GM13977 (cell line): Measurements from ENCODE around the gene ELL.

ENCODE experiments used
- DNase-seq: peaks from one replicate; pipeline ENCODE4 v3.0.0; 2012; ENCODE audit warnings: low spot score
- CTCF ChIP-seq: IDR thresholded peaks from 2 replicates; pipeline ENCODE4 v1.5.1; 2012; ENCODE audit warnings: mild to moderate bottlenecking, control low read depth; ENCODE audit not compliant: insufficient read depth; ENCODE audit errors: extremely low read depth, missing control alignments
- in situ Hi-C: fragments of 300-500 bp; cut with MboI; formaldehyde crosslinking; loops from one replicate; pipeline ENCODE4 v1.12.0; 2022; ENCODE audit warnings: low sequenced_read_pairs, low pct_unique_long_range_greater_than_20kb, mixed read lengths, inconsistent platforms; ENCODE audit not compliant: unreplicated experiment

Gene ELL

GRCh38 chr19:18393836-18394235 lies 128.0 kb downstream of the ELL start:
- TF ChIP-seq CTCF = no peak

GRCh38 chr19:18392926-18393325 lies 128.9 kb downstream of the ELL start:
- no peak for DNase-seq
- in situ Hi-C loops = no loop called here
- TF ChIP-seq CTCF = no peak

More at GRCh38 chr19:18393836-18394235, 128.0 kb downstream of the ELL start:
- in situ Hi-C loops = no loop called here
- no peak for DNase-seq
